ENCODE data around the gene LMO7.

DNA sequence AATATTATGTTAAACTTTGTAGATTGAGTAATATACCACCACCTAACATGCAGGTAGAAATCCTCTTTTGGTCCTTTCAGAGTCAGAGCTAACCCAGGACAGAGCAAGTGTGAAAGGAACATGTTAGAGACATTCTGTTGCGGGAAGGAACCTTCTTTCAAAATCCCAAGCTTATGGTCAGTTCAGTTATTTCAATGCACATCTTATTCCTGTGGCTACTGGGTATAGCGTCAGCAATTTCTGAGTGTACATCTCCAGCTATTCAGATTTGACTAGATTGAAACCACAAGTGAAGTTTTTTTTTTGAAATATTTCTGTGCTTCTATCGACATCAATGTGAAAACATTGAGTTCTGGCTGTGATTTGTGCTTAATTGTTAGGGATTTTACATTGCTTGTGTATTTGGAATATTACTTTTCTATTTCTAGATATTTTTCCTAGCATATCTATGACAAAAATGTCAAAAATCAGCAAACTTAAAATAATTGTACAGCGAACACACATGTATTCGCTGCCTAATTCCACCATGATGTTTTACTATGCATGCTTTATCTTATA is 165.3 kb downstream of the LMO7 start:
- TF ChIP-seq, protein P1, sequence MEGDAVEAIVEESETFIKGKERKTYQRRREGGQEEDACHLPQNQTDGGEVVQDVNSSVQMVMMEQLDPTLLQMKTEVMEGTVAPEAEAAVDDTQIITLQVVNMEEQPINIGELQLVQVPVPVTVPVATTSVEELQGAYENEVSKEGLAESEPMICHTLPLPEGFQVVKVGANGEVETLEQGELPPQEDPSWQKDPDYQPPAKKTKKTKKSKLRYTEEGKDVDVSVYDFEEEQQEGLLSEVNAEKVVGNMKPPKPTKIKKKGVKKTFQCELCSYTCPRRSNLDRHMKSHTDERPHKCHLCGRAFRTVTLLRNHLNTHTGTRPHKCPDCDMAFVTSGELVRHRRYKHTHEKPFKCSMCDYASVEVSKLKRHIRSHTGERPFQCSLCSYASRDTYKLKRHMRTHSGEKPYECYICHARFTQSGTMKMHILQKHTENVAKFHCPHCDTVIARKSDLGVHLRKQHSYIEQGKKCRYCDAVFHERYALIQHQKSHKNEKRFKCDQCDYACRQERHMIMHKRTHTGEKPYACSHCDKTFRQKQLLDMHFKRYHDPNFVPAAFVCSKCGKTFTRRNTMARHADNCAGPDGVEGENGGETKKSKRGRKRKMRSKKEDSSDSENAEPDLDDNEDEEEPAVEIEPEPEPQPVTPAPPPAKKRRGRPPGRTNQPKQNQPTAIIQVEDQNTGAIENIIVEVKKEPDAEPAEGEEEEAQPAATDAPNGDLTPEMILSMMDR (IDR thresholded peaks at IDR 0.05): no peak
- no peak for TF ChIP-seq POLR2A (IDR thresholded peaks at IDR 0.05)
